Right forelimb (tissue), 1 donor: ENCODE results near the gene ARPC3.
"Not testable (repeated sequence)": the region's sequence is repeated elsewhere in the genome, so short reads cannot be mapped to it uniquely, and the experiment has no call there.

ENCODE experiments used
- DNase-seq: peaks from one replicate; pipeline ENCODE4 v3.0.0-alpha.2; 2018

Gene ARPC3

GRCh38 chr12:110410086-110410485 lies 40.1 kb downstream of the ARPC3 start:
- DNase-seq: not testable (repeated sequence)

GRCh38 chr12:110405126-110405662 lies 44.9 kb downstream of the ARPC3 start:
- DNase-seq: not testable (repeated sequence)

- peak; percentile 82 for DNase-seq
These were observed 46.0 kb downstream of the ARPC3 start for GRCh38 chr12:110403976-110404682.

- peak; percentile 92 for DNase-seq
These were observed 46.8 kb downstream of the ARPC3 start, which contains the start of gene ANAPC7 for GRCh38 chr12:110403146-110403975. ANAPC7 (minus strand) TSS chr12:110403708; CDS start chr12:110403627, 81 bp downstream.
